GM18508 (cell line): Measurements from ENCODE around the gene PRXL2C.
A peak's percentile ranks its signal among the peaks of the same experiment; 100 is the strongest.
"Not testable (repeated sequence)": the region's sequence is repeated elsewhere in the genome, so short reads cannot be mapped to it uniquely, and the experiment has no call there.

Experiments used
- ATAC-seq: cut with Tn5 transposase; IDR thresholded peaks from one replicate; pipeline ENCODE4 v1.9.1; 2021; ENCODE audit warnings: moderate number of reproducible peaks; ENCODE audit not compliant: insufficient read depth, unreplicated experiment

PRXL2C gene, protein sequence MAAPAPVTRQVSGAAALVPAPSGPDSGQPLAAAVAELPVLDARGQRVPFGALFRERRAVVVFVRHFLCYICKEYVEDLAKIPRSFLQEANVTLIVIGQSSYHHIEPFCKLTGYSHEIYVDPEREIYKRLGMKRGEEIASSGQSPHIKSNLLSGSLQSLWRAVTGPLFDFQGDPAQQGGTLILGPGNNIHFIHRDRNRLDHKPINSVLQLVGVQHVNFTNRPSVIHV

DNA sequence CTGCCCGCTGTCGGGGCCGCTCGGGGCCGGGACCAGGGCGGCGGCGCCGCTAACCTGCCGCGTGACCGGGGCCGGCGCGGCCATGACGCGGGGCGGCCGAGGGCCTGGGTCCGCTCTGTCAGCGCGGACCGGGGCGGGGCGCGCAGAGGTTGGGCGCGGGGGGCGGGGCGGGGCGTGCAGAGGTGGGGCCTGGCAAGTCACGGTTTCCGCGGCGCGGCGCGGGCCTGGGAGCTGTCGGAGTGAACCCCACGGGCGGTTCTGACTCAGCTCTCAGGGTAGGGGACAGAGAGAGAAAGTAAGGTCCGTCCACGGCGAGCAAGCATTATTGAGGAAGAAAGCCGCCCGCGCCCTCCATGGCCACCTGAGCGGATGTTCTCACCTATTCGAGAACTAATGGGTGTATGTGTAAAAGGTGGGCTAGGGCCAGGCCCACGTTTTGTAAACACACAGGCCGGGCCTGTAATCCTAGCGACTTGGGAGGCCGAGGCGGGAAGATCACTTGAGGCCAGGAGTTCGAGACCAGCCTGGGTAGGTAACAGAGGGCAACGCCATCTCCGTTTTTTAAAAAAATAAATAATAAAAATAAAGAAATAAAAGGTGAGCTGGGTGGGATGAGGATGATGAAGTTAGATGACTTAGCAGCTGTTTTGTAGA, at the start of gene PRXL2C:
TSS of gene PRXL2C (minus strand) at position 120 of the 654 bp plus-strand sequence. CDS start at position 84, 36 bp downstream.
- no peak for ATAC-seq

DNA sequence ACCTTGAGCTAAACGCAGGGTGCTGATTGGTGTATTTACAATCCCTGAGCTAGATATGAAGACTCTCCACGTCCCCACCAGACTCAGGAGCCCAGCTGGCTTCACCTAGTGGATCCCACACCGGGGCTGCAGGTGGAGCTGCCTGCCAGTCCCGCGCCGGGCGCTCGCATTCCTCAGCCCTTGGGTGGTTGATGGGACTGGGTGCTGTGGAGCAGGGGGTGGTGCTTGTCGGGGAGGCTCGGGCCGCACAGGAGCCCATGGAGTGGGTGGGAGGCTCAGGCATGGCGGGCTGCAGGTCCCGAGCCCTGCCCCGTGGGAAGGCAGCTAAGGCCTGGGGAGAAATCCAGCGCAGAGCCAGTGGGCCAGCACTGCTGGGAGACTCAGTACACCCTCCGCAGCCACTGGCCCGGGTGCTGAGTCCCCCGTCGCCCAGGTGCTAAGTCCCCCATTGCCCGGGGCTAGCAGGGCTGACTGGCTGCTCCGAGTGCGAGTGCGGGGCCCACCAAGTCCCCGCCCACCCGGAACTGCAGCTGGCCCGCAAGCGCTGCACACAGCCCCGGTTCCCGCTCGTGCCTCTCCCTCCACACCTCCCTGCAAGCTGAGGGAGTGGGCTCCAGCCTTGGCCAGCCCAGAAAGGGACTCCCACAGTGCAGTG, 45.7 kb upstream of the PRXL2C start:
- not testable (repeated sequence) for ATAC-seq

DNA sequence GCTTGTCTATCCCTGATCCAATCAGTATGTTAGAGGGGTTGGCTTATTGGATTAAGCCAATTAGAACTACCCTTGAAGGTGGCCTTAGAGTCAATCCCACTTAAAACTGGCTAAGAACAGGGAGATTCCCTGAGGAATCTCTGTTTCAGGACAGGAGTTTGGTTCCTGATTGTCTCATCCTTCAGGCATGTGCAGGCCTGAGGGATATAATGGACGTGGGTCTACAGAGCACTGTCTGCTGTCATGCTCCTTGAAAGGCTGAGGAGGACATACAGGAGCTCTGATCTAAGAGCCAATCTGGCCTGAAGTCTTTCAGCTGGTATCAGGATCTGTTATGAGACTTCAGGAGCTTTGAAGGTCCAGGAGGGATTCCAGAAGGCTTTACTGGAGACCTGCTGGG, 36.2 kb upstream of the PRXL2C start:
- no peak for ATAC-seq

DNA sequence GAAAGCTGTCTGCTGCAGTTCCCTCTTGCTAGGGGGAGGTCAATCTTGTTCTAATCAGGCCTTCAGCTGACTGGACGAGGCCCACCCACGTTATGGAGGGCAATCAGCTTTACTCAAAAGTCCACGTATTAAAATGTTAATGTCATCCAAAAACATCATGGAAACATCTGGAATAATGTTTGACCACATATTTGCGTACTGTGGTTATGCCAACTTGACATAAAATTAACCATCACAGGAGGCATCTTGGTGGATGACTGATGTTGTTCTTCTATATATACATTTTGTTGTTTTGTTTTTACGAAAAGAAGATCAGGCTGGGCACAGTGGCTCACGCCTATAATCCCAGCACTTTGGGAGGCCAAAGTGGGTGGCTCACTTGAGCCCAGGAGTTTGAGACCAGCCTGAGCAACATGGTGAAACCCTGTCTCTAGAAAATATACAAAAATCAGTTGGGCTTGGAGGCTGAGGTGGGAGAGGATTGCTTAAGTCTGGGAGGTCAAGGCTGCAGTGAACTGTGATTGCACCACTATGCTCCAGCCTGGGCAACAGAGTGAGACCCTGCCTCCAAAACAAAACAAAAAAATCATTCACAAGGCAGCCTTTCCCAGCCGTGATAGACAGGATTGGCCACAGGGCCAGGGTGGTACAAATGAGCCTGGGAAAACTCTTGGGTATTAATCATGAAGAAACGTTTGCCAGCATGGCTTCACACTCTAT, 33.8 kb upstream of the PRXL2C start:
- ATAC-seq, result no peak

DNA sequence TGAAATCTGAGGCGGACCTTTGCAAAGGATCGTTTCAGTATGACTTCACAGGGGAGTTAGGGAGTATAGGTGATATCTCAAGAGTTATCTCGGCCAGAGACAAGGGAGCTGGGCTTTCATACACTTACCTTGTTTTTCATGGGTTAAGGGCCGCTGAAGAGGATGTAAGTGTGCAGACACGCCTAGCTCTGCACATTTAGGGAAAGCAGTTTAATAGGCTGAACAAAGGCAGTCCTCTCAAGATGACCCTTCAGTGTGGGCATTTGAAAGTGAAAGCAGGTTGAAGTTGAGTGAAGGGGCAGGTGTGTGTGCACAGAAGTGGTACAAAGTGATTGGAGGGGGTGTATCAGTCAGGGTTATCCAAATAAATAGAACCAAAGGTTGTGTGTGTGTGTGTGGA, 33.1 kb upstream of the PRXL2C start:
- no peak for ATAC-seq

DNA sequence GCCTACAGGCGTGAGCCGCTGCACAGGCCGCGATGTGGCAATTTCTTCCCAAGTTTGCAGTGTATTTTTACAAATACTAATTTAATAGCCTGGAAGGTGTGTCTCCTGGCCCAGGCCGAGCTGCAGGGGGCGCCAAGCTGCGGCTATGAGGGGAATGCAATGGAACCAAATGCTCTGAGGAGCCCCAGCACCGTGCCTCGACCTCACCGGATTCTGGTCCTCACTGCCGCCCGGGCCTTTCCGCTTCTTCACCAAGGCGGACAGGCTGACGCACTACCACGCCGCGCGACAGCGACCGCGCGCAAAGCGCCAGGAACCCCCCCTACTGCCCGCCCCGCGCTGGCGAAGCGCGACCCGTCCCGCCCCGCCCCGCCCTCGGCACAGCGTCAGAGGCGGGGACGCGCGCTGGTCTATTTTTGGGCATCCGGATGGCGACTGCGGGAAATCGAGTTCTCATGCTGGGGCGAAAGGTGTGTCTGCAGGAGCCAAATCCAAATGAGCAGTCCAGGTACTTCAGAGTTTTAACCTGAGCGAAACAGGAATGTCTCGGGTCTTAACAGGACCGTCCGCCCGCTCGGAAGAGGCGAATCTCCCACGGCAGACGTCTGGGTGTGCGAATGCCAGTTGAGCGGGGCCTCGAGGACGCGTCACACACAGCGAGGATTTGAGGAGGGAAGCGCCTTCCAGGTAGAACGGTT, 31.7 kb upstream of the PRXL2C start:
- ATAC-seq, result no peak

DNA sequence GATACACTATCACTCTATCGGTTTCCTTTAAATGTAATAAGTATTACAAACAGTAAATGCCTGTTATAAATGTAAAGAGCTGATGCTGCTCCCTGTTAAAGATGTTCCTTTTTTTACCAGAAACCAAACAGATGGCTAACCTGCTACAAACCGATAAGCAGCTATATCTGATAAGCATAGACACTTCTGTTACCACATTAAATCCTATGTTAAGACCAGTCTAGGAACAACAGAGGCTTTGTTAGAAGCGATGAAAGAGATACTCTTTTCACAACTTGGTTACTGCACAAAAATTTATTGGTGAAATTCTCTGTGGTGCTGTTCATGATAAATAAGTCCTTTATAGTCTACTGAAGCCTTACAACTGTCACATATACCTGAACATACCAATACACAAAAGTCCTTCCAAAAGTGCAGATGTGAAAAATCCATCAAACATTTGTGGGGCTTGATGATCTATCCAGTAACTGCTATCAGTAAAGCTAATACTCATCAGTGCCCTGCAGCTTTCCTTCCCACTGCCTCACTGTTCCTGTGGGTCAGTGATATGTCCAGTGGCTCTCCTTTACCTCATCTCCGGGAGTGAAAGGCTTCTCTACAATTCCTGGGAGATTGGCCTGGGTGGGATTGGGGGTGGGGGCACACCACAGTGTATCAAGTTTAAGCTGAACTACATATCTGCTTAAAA, 25.8 kb upstream of the PRXL2C start:
- ATAC-seq, result no peak

DNA sequence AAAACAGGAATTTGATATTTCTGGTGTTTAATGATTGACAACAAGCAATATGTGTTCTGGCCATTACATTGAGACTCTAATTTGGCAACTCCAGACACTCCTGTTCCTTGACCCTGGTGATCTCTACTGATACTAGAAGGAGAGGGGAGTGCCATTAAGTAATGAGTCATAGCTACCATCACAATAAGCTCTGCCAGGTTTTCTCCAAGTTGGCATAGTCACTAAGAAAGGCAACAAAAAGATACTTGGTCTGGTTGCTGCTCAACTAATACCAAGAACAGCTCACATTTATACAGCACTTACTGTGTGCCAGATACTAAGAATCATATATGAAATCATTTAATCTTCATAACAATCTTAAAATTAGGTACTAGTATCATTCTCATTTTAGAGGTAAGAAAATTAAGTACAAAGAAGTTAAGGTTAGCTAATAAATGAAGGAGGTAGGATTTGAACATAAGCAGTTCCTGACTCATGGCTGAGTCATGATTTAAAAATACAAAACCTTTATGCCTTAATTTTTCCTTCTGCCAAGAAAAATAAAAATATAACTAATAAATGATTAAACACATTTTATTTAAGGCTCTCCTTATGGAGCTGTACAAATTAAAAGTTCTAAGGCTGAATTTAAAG, 19.9 kb upstream of the PRXL2C start:
- no peak for ATAC-seq

DNA sequence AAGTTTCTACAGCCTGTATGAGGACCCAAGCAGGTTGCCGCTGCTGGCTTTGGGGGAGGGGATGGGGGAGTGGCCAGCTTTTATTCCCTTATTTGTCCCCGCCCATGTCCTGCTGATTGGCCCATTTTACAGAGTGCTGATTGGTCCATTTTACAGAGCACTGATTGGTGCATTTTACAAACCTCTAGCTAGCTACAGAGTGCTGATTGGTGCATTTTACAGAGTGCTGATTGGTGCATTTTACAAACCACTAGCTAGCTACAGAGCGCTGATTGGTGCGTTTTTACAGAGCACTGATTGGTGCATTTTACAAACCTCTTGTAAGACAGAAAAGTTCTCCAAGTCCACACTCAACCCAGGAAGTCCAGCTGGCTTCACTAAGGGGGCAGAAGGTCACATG, 18.7 kb upstream of the PRXL2C start:
- ATAC-seq, result not testable (repeated sequence)

DNA sequence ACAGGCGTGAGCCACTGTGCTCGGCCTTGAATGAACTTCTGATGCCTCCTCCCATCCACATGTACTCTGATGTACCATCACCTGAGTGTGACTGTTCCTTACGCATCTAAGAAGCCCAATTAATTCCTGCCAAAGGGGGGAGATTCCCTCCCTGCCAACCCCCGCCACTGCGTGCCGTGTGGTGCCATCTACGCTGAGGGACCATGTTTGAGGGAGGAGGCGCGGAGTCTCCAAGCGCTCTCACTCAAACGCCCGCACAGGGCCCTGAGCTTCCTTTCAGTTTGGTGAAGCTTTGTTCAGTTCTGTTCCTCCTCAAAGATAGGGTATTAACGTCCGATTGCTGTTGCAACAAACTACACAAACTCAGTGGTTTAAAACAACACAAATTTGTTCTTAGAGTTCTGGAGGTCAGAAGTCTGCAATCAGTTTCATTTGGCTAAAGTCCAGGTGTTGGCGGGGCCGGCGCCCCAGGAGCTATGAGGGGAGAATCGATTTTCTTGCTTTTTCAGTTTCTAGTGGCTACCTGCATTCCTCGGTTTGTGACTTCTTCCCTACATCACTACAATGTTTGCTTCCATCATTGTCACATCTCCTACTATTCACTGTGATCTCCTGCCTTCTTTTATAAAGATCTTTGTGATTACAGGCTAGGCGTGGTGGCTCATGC, 13.9 kb upstream of the PRXL2C start:
- ATAC-seq, result no peak

DNA sequence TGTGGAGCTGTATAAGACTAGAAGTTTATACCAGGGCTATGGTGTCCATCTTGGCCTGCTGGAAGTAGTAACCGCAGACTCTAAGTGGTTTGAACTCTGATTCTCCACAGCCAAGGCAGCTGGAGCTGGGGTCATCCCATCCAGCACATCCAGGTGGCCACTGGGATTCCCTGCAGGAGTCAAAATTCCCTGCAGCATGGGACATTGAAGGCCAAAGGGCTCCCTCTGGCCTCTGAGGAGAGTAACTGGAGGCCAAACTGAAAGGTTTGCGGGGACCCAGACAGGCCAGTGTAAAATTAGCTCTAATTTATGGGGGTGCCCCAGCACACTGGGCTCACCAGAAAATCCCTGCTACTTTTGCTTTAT, 12.2 kb upstream of the PRXL2C start:
- no peak for ATAC-seq

DNA sequence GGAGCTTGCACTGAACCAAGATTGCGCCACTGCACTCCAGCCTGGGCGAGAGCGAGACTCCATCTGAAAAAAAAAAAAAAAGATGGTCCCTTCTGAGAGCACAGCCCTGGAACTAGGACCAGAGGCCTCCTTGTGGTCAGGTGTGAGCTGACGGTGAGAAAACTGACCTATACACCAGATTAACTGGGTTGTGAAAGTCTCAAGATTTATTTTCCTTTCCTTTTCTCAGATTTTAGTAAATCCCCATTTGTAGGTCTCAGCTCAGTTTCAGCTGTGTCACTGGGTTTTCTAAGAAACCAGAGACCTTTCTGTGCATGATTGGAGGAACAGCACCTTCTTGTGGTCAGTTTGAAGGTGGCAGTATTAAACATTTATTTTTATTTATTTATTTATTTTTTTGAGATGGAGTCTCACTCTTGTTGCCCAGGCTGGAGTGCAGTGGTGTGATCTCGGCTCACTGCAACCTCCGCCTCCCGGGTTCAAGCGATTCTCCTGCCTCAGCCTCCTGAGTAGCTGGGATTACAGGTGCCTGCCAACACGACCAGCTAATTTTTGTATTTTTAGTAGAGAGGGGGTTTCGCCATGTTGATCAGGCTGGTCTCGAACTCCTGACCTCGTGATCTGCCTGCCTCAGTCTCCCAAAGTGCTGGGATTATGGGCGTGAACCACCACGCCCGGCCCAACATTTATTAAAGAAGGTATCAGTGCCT, 11.7 kb upstream of the PRXL2C start:
- ATAC-seq, result peak; percentile 46

DNA sequence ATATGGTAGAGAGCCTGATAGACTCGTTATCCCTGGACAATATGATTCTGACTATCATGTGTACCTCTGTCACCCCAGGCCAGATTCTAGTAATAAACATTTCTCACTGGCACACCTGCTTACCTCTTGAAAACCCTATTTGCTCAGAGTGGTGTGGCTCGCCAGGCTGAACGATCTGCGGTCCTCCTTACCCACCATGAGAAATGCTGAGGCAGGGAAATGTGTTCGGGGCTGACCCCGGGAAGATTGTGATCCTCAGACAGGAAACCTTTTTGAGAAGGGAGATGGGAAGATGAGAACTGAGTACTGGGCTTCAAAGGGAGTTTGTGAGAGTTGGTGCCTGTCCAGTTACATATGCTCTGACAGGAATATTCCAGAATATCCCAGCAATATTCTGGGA, 10.7 kb upstream of the PRXL2C start:
- ATAC-seq, result no peak

DNA sequence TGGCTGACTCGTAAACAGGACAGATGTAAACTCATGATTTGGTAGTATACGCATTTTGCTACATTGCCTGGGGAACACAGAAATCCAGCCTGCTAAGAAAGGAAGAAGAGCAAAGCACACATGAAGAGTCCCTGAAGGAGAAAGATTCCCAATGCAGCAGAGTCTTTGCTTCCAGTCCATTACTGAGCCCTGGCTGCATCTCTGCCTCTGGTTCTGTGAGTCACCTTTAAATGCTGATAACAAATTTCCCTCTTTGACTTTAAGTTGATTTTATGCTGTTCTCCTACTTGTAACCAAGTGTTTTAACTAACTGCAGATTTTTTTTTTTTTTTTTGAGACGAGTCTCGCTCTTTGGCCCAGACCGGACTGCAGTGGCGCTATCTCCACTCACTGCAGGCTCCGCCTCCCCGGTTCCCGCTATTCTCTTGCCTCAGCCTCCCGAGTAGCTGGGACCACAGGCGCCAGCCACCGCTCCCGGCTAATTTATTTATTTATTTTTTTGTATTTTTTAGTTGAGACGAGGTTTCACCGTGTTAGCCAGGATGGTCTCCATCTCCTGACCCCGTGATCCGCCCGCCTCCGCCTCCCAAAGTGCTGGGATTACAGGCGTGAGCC, 8.5 kb upstream of the PRXL2C start:
- ATAC-seq, result no peak

DNA sequence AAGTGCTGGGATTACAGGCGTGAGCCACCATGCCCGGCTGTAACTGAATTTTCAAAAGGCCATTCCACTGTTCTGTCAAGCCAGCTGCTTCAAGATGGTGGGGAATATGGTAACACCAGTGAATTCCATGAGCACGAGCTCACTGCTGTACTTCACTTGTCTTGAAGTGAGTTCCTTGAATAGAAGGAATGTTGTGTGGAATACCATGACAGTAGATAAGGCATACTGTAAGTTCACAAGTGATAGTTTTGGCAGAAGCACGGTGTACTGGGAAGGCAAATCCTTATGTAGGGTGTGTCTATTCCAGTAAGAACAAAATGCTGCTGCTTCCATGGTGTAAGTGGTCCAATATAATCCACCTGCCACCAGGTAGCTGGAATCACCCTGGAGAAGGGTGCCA, 6.6 kb upstream of the PRXL2C start:
- no peak for ATAC-seq

DNA sequence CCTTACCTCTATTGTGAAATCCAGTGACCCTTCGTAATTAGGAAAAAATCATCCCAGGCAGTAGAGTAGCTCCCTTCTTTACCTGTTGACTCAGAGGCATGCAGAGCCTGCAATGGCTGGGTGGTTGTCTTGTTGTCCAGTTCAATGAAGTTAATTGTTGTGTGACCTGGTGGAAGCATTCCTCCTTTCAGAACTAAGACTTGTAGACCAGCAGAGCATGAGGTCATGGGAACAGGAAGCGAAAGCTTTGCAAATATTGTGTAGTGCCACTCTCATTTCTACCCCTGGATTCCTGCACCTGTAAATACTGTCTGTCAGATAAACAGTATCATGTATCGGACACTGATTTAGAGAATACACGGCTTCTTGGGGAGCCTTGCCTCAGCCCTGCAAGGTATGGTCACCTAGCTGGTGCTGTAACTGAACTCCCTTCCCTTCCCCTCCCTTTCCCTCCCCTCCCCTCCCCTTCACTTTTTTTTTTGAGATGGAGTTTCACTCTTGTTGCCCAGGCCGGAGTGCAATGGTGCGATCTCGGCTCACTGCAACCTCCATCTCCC, 5.7 kb upstream of the PRXL2C start:
- ATAC-seq, result no peak

DNA sequence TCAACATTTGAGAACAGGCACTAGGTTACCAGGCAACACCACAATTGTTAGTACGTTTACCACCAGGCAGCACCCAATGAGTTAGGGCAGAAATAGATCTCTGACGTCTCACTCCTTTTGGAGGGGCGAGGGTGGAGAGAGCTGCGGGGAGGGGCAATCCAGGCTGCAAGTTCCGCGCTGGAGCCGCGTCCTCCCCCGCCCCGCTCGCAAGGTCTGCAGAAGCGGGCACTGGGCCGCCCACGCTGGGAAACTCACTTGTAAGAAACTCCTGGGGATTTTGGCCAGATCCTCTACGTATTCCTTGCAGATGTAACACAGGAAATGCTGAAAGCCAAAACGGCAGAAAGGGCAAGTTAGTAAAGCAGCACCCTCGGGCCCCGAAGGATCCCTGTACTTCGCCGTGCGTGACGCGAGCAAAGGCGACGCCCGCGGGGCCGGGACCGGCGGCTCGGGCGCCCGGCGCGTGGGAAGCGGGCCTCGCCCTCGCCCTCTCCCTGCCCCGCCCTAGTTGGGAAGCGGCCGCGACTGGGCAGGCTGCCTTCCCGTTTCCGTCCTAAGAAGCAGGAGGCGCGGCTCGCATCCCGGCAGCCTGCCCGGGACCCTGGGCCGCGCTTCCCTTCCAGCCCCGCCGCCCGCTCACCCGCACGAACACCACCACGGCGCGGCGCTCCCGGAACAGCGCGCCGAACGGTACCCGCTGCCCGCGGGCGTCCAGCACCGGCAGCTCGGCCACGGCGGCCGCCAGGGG, 493 bp downstream of the PRXL2C start:
- no peak for ATAC-seq
